GM12878 (cell line): ENCODE data around the gene SYT1. TPM values are rescaled to one million over a fixed set of nuclear protein-coding genes. Genes with fewer than 3 reads are reported as not detected.

ENCODE experiments used
- ATAC-seq: fragments of 200-7000 bp; cut with Tn5 transposase; 3 replicates; pipeline ENCODE4 v1.9.1; 2020; ENCODE audit warnings: mild to moderate bottlenecking, moderate library complexity
- BruUV-seq: library from RNA; stranded (reverse); fragments of 400-500 nt; replicated peaks from 2 replicates; lab custom pipeline; 2021; lab: Mats Ljungman, UMichigan
- CTCF ChIA-PET: fragments of 300-600 bp; sonication (Branson Sonifier 250); formaldehyde crosslinking; extraction: SDS; loops from one replicate; lab custom pipeline; 2021; ENCODE audit warnings: inconsistent platforms; lab: Yijun Ruan, JAX
- POLR2A ChIA-PET: fragments of 350-600 bp; formaldehyde crosslinking; extraction: SDS; loops from one replicate; lab custom pipeline; 2021; ENCODE audit warnings: inconsistent platforms; lab: Charles Lee
- RAD21 ChIA-PET: fragments of 300-600 bp; sonication (Branson Sonifier 250); formaldehyde crosslinking; loops from one replicate; lab custom pipeline; 2023; ENCODE audit warnings: antibody characterized with exemption; ENCODE audit not compliant: unreplicated experiment; lab: Charles Lee
- SMC1A ChIA-PET: fragments of 300-600 bp; sonication (Branson Sonifier 250); formaldehyde crosslinking; loops from one replicate; lab custom pipeline; 2023; ENCODE audit not compliant: unreplicated experiment, uncharacterized antibody; lab: Charles Lee
- DNase-seq: peaks from one replicate; pipeline ENCODE4 v3.0.0-alpha.2; 2011; ENCODE audit warnings: low read depth, low spot score
- FAIRE-seq: peaks from 3 replicates; lab custom pipeline; 2011; peaks lifted over from hg19 to GRCh38; lab: Jason Lieb, UNC
- H2AFZ ChIP-seq: 2 replicates; pipeline ENCODE4 v1.6.0; 2011; ENCODE audit warnings: low read depth, low read length, control low read depth; ENCODE audit not compliant: control insufficient read depth
- H3K27ac ChIP-seq: 2 replicates; pipeline ENCODE4 v1.5.1; 2011; ENCODE audit warnings: control low read depth; ENCODE audit not compliant: control insufficient read depth, insufficient read depth
- H3K27me3 ChIP-seq, 2 experiments: replicated peaks in 1 of 2; 2 replicates each; pipeline versions ENCODE4 v1.6.0 to v1.6.1; 2011; ENCODE audit warnings: low read length in 1 of 2; ENCODE audit not compliant: control insufficient read depth in 2 of 2, insufficient read depth in 2 of 2
- H3K36me3 ChIP-seq, 2 experiments: 2 replicates each; pipeline ENCODE4 v1.5.1; 2011; ENCODE audit warnings: low read length in 1 of 2; ENCODE audit not compliant: control insufficient read depth in 2 of 2, insufficient read depth in 2 of 2
- H3K4me1 ChIP-seq: 2 replicates; pipeline ENCODE4 v1.6.1; 2011; ENCODE audit warnings: mild to moderate bottlenecking, low read length, moderate library complexity, mixed read lengths; ENCODE audit not compliant: control insufficient read depth, insufficient read depth
- H3K4me2 ChIP-seq: 2 replicates; pipeline ENCODE4 v1.6.0; 2011; ENCODE audit warnings: control low read depth; ENCODE audit not compliant: control insufficient read depth, insufficient read depth
- H3K4me3 ChIP-seq: fragments of 200-600 bp; sonication (generic); 2 replicates; pipeline ENCODE4 v1.5.1; 2016
- H3K79me2 ChIP-seq: 2 replicates; pipeline ENCODE4 v1.6.0; 2011; ENCODE audit warnings: low read length; ENCODE audit not compliant: control insufficient read depth, insufficient read depth
- H3K9ac ChIP-seq: 2 replicates; pipeline ENCODE4 v1.8.0; 2011; ENCODE audit warnings: low read length, control low read depth, mixed read lengths; ENCODE audit not compliant: control insufficient read depth, insufficient read depth
- H3K9me3 ChIP-seq: replicated peaks from 3 replicates; pipeline ENCODE4 v1.5.1; 2011; ENCODE audit warnings: mild to moderate bottlenecking, low read length; ENCODE audit not compliant: control insufficient read depth, insufficient read depth
- H4K20me1 ChIP-seq: 2 replicates; pipeline ENCODE4 v1.6.0; 2011; ENCODE audit not compliant: control insufficient read depth, insufficient read depth
- ZNF592 ChIP-seq: fragments of 450-650 bp; IDR thresholded peaks from 2 replicates; pipeline ENCODE4 v1.6.1; 2017; ENCODE audit warnings: mild to moderate bottlenecking, moderate library complexity
- WGBS: methylation state at CpG from one replicate; pipeline ENCODE4 v1.1.6; 2016; ENCODE audit warnings: low lambda C conversion rate; ENCODE audit not compliant: insufficient replicate concordance, insufficient coverage; ENCODE audit errors: missing lambda C conversion rate; 5-methylcytosine and 5-hydroxymethylcytosine counted together
- in situ Hi-C: fragments of 300-500 bp; cut with MboI; formaldehyde crosslinking; loops from 9 replicates; pipeline ENCODE4 v1.14.3; 2018; ENCODE audit warnings: mixed read lengths
- intact Hi-C: fragments of 100-400 bp; cut with micrococcal nuclease; formaldehyde crosslinking; loops from one replicate; pipeline ENCODE4 v1.14.2; 2022; ENCODE audit not compliant: unreplicated experiment
- polyA plus RNA-seq, 11 experiments: library from polyadenylated mRNA; depleted of rRNA in 4 of 11; unstranded in 6 of 11; stranded (reverse) in 5 of 11; fragments of >200 nt; fragmentation: Nextera tagmentation in 4 of 11; fragmentation: Illumina TruSeq in 1 of 11; extraction: Ambion mirVana in 4 of 11; extraction: Trizol in 1 of 11; gene quantifications; 1 replicate in 1 of 11; 2 replicates in 10 of 11; pipeline versions ENCODE4 v1.2.1 to v1.2.3, GENCODE V29; 2011 to 2016; ENCODE audit warnings: inconsistent platforms in 2 of 11, missing spikeins in 2 of 11, low read depth in 1 of 11
- total RNA-seq, 4 experiments: library from RNA; depleted of rRNA in 3 of 4; stranded (reverse); fragments of >200 nt in 3 of 4; fragmentation: Illumina TruSeq in 1 of 4; extraction: Trizol in 1 of 4; gene quantifications; 2 replicates each; pipeline versions ENCODE4 v1.2.1 to v1.2.3, GENCODE V29; 2013 to 2021
- TF ChIP-seq, protein P1 (sequence below): IDR thresholded peaks from 2 replicates; pipeline ENCODE4 v1.6.1; 2011; ENCODE audit warnings: mild to moderate bottlenecking, low read depth, low read length, moderate library complexity; ENCODE audit not compliant: insufficient replicate concordance

The SYT1 gene
- total and polyA plus RNA-seq, 10 of the 15 experiments (the other 5 are each of a cell fraction or from before 2014, with no cell fraction given): 0.10 to 0.28 TPM; not detected in 8

- ChIA-PET CTCF (no interaction called here), SMC1A (no interaction called here), POLR2A (no interaction called here), RAD21 (no interaction called here)
- H3K27ac ChIP-seq: no peak overlapping the region
- no peaks in the 10 kb centered on the region for H4K20me1 ChIP-seq
- no peak overlapping the region for H3K4me2 ChIP-seq
- TF ChIP-seq ZNF592: no peak
- TF ChIP-seq, protein P1, sequence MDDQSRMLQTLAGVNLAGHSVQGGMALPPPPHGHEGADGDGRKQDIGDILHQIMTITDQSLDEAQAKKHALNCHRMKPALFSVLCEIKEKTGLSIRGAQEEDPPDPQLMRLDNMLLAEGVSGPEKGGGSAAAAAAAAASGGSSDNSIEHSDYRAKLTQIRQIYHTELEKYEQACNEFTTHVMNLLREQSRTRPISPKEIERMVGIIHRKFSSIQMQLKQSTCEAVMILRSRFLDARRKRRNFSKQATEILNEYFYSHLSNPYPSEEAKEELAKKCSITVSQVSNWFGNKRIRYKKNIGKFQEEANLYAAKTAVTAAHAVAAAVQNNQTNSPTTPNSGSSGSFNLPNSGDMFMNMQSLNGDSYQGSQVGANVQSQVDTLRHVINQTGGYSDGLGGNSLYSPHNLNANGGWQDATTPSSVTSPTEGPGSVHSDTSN: no peak
- WGBS: 15% methylated on average over 1 of the region's 1 CpG
- H3K4me1 ChIP-seq: no peaks in the 10 kb centered on the region
- DNase-seq (no peak), FAIRE-seq (no peak), ATAC-seq (no peak)
- intact Hi-C loops (no loop called here), in situ Hi-C loops (no loop called here)
- H3K36me3 ChIP-seq: no peaks in the 10 kb centered on the region
- no TSS peak for BruUV-seq
- no peaks in the 10 kb centered on the region for H3K9me3 ChIP-seq
- no peak overlapping the region for H3K4me3 ChIP-seq
- H3K9ac ChIP-seq: no peak overlapping the region
- no peaks in the 10 kb centered on the region for H3K27me3 ChIP-seq
- no peaks in the 10 kb centered on the region for H3K79me2 ChIP-seq
- H2AFZ ChIP-seq: no peak overlapping the region
Observed at GRCh38 chr12:79223210-79223609, 358.6 kb downstream of the SYT1 start.
